ENCODE results near the gene WDR54.

The WDR54 gene

GRCh38 chr2:74421221-74421870 lies at the start of gene WDR54, which contains the start of gene C2orf81:
Gene WDR54, plus strand, starts transcription at chr2:74421730. Its CDS starts 424 bp downstream, at chr2:74422154.
Gene C2orf81, minus strand, starts transcription at chr2:74421619. Its CDS starts 59 bp downstream, at chr2:74421560.
- peak; percentile 91 for DNase-seq
- in situ Hi-C loops (cut with HindIII; ENCODE audit: low pct_ligation_motif_present, low pct_unique_long_range_greater_than_20kb, low sequenced_read_pairs) = no loop called here

- DNase-seq = no peak
- in situ Hi-C loops (cut with HindIII; ENCODE audit: low pct_ligation_motif_present, low pct_unique_long_range_greater_than_20kb, low sequenced_read_pairs) = no loop called here
These were observed 48.9 kb upstream of the WDR54 start for GRCh38 chr2:74372674-74373073.

GRCh38 chr2:74373221-74373676 lies 48.3 kb upstream of the WDR54 start:
- no peak for DNase-seq
- in situ Hi-C loops (cut with HindIII; ENCODE audit: low pct_ligation_motif_present, low pct_unique_long_range_greater_than_20kb, low sequenced_read_pairs) = no loop called here

- in situ Hi-C loops (cut with HindIII; ENCODE audit: low pct_ligation_motif_present, low pct_unique_long_range_greater_than_20kb, low sequenced_read_pairs) = no loop called here
- no peak for DNase-seq
These were observed 47.5 kb upstream of the WDR54 start for GRCh38 chr2:74373985-74374384.

GRCh38 chr2:74374509-74375205 lies 46.9 kb upstream of the WDR54 start:
- no peak for DNase-seq
- in situ Hi-C loops (cut with HindIII; ENCODE audit: low pct_ligation_motif_present, low pct_unique_long_range_greater_than_20kb, low sequenced_read_pairs) = no loop called here

GRCh38 chr2:74375838-74376237 lies 45.7 kb upstream of the WDR54 start:
- no peak for DNase-seq
- in situ Hi-C loops (cut with HindIII; ENCODE audit: low pct_ligation_motif_present, low pct_unique_long_range_greater_than_20kb, low sequenced_read_pairs) = no loop called here

GRCh38 chr2:74378007-74378406 lies 43.5 kb upstream of the WDR54 start:
- DNase-seq = no peak
- in situ Hi-C loops (cut with HindIII; ENCODE audit: low pct_ligation_motif_present, low pct_unique_long_range_greater_than_20kb, low sequenced_read_pairs) = no loop called here

GRCh38 chr2:74379851-74380789 lies 41.4 kb upstream of the WDR54 start, which contains the start of gene DCTN1:
Gene DCTN1, minus strand, starts transcription at chr2:74380311. Its CDS starts 274 bp downstream, at chr2:74380037.
- in situ Hi-C loops (cut with HindIII; ENCODE audit: low pct_ligation_motif_present, low pct_unique_long_range_greater_than_20kb, low sequenced_read_pairs) = no loop called here
- DNase-seq = peak; percentile 43

- no peak for DNase-seq
- in situ Hi-C loops (cut with HindIII; ENCODE audit: low pct_ligation_motif_present, low pct_unique_long_range_greater_than_20kb, low sequenced_read_pairs) = no loop called here
These were observed 39.8 kb upstream of the WDR54 start for GRCh38 chr2:74381751-74382150.

- no peak for DNase-seq
- in situ Hi-C loops (cut with HindIII; ENCODE audit: low pct_ligation_motif_present, low pct_unique_long_range_greater_than_20kb, low sequenced_read_pairs) = no loop called here
These were observed 38.3 kb upstream of the WDR54 start for GRCh38 chr2:74383254-74383653.

GRCh38 chr2:74384051-74384450 lies 37.5 kb upstream of the WDR54 start:
- in situ Hi-C loops (cut with HindIII; ENCODE audit: low pct_ligation_motif_present, low pct_unique_long_range_greater_than_20kb, low sequenced_read_pairs) = no loop called here
- no peak for DNase-seq

- in situ Hi-C loops (cut with HindIII; ENCODE audit: low pct_ligation_motif_present, low pct_unique_long_range_greater_than_20kb, low sequenced_read_pairs) = no loop called here
- DNase-seq = no peak
These were observed 36.1 kb upstream of the WDR54 start for GRCh38 chr2:74385396-74385795.

- in situ Hi-C loops (cut with HindIII; ENCODE audit: low pct_ligation_motif_present, low pct_unique_long_range_greater_than_20kb, low sequenced_read_pairs) = no loop called here
- no peak for DNase-seq
These were observed 34.2 kb upstream of the WDR54 start for GRCh38 chr2:74387346-74387745.

GRCh38 chr2:74390606-74391005 lies 30.9 kb upstream of the WDR54 start:
- DNase-seq = no peak
- in situ Hi-C loops (cut with HindIII; ENCODE audit: low pct_ligation_motif_present, low pct_unique_long_range_greater_than_20kb, low sequenced_read_pairs) = no loop called here

- in situ Hi-C loops (cut with HindIII; ENCODE audit: low pct_ligation_motif_present, low pct_unique_long_range_greater_than_20kb, low sequenced_read_pairs) = no loop called here
- DNase-seq = peak; percentile 25
These were observed 30.3 kb upstream of the WDR54 start for GRCh38 chr2:74391209-74391579.

GRCh38 chr2:74391580-74392448 lies 29.7 kb upstream of the WDR54 start:
- DNase-seq = peak; percentile 91
- in situ Hi-C loops (cut with HindIII; ENCODE audit: low pct_ligation_motif_present, low pct_unique_long_range_greater_than_20kb, low sequenced_read_pairs) = no loop called here

GRCh38 chr2:74392449-74392743 lies 29.1 kb upstream of the WDR54 start:
- in situ Hi-C loops (cut with HindIII; ENCODE audit: low pct_ligation_motif_present, low pct_unique_long_range_greater_than_20kb, low sequenced_read_pairs) = no loop called here
- no peak for DNase-seq

- in situ Hi-C loops (cut with HindIII; ENCODE audit: low pct_ligation_motif_present, low pct_unique_long_range_greater_than_20kb, low sequenced_read_pairs) = no loop called here
- no peak for DNase-seq
These were observed 28.0 kb upstream of the WDR54 start for GRCh38 chr2:74393525-74393924.
